SK-N-SH (cell line): ENCODE measurements around the gene DGCR8.

Source experiments
- CTCF ChIP-seq: fragments of 200-600 bp; sonication (generic); IDR thresholded peaks from 2 replicates; pipeline ENCODE4 v1.6.1; 2017; ENCODE audit warnings: antibody characterized with exemption, mild to moderate bottlenecking, moderate library complexity
- JUND ChIP-seq: IDR thresholded peaks from 2 replicates; pipeline ENCODE4 v1.4.0; 2012
- MAX ChIP-seq: IDR thresholded peaks from 2 replicates; pipeline ENCODE4 v1.4.0; 2012; ENCODE audit warnings: low read depth
- MEF2A ChIP-seq: IDR thresholded peaks from 2 replicates; pipeline ENCODE4 v1.4.0; 2012; ENCODE audit warnings: low read depth, borderline replicate concordance
- MXI1 ChIP-seq: IDR thresholded peaks from 2 replicates; pipeline ENCODE4 v1.6.1; 2012; ENCODE audit warnings: mild to moderate bottlenecking, low read depth, low read length, improper control_type of control experiment
- NRF1 ChIP-seq: IDR thresholded peaks from 2 replicates; pipeline ENCODE4 v1.6.1; 2012; ENCODE audit warnings: low read depth, mild to moderate bottlenecking, low read length
- POLR2AphosphoS5 ChIP-seq: IDR thresholded peaks from 2 replicates; pipeline ENCODE4 v1.6.1; 2012; ENCODE audit warnings: low read depth, low read length
- RCOR1 ChIP-seq: fragments of 150-350 bp; IDR thresholded peaks from 2 replicates; pipeline ENCODE4 v1.6.1; 2017; ENCODE audit warnings: antibody characterized with exemption, low read length
- REST ChIP-seq: IDR thresholded peaks from 2 replicates; pipeline ENCODE4 v1.6.1; 2012; ENCODE audit warnings: mild to moderate bottlenecking, low read depth, low read length, moderate library complexity
- RFX5 ChIP-seq: IDR thresholded peaks from 2 replicates; pipeline ENCODE4 v1.6.1; 2012; ENCODE audit warnings: mild to moderate bottlenecking, improper control_type of control experiment, low read length
- TCF12 ChIP-seq: IDR thresholded peaks from 2 replicates; pipeline ENCODE4 v1.4.0; 2012
- YY1 ChIP-seq: IDR thresholded peaks from 2 replicates; pipeline ENCODE4 v1.4.0; 2012; ENCODE audit warnings: low read depth, mild to moderate bottlenecking

GRCh38 chr22:20130319-20130718 is 50.3 kb downstream of the DGCR8 start:
- no peak for TF ChIP-seq MEF2A
- no peak for TF ChIP-seq POLR2AphosphoS5
- TF ChIP-seq CTCF = no peak
- no peak for TF ChIP-seq YY1
- no peak for TF ChIP-seq MAX
- TF ChIP-seq RCOR1 = no peak
- TF ChIP-seq MXI1 = no peak
- no peak for TF ChIP-seq TCF12
- TF ChIP-seq JUND = no peak
- TF ChIP-seq REST = no peak
- no peak for TF ChIP-seq NRF1
- TF ChIP-seq RFX5 = no peak
